Activated CD4-positive, CD25-positive, alpha-beta regulatory T cell (primary cell): ENCODE data around the gene EXD2.
A peak's percentile ranks its signal among the peaks of the same experiment; 100 is the strongest.
"Not testable (repeated sequence)": the region's sequence is repeated elsewhere in the genome, so short reads cannot be mapped to it uniquely, and the experiment has no call there.

Experiments used
- DNase-seq, 4 experiments: peaks; one replicate each; lab custom pipeline; 2025; lab: John Stamatoyannopoulos, UW

Gene EXD2

GRCh38 chr14:69191340-69192111, at the start of gene EXD2:
TSS of gene EXD2 (plus strand) at chr14:69191498. CDS start at chr14:69209471, 17,973 bp downstream.
- DNase-seq, result peak; percentile 35 to 44 (median 38)

GRCh38 chr14:69141550-69141949, 49.7 kb upstream of the EXD2 start:
- DNase-seq, result no peak

- DNase-seq, result no peak
These were observed 49.2 kb upstream of the EXD2 start for GRCh38 chr14:69142101-69142500.

GRCh38 chr14:69149461-69150244, 41.6 kb upstream of the EXD2 start:
- no peak for DNase-seq

- DNase-seq, result peak; percentile 44 to 64 (median 55)
These were observed 39.7 kb upstream of the EXD2 start for GRCh38 chr14:69151458-69152180.

- peak in 2 of 4 experiments; percentile 18 to 32 for DNase-seq
These were observed 39.0 kb upstream of the EXD2 start for GRCh38 chr14:69152181-69152901.

GRCh38 chr14:69152902-69153151, 38.5 kb upstream of the EXD2 start, which contains the start of gene DCAF5:
TSS of gene DCAF5 (minus strand) at chr14:69153119. CDS start at chr14:69152978, 141 bp downstream.
- DNase-seq, result peak; percentile 69 to 87 (median 80)

- no peak for DNase-seq
These were observed 38.0 kb upstream of the EXD2 start for GRCh38 chr14:69153152-69153872.

GRCh38 chr14:69153873-69154270, 37.4 kb upstream of the EXD2 start:
- DNase-seq, result no peak

GRCh38 chr14:69154779-69155178, 36.5 kb upstream of the EXD2 start:
- no peak for DNase-seq

GRCh38 chr14:69156224-69156623, 35.1 kb upstream of the EXD2 start:
- DNase-seq, result no peak

- DNase-seq, result no peak
These were observed 29.7 kb upstream of the EXD2 start for GRCh38 chr14:69161590-69161989.

GRCh38 chr14:69165787-69166186, 25.5 kb upstream of the EXD2 start:
- DNase-seq, result not testable (repeated sequence)

GRCh38 chr14:69170839-69171238, 20.5 kb upstream of the EXD2 start:
- no peak for DNase-seq

- no peak for DNase-seq
These were observed 19.7 kb upstream of the EXD2 start for GRCh38 chr14:69171569-69171968.

GRCh38 chr14:69175130-69175529, 16.2 kb upstream of the EXD2 start:
- no peak for DNase-seq

GRCh38 chr14:69181491-69181890, 9.8 kb upstream of the EXD2 start:
- no peak for DNase-seq

- not testable (repeated sequence) for DNase-seq
These were observed 8.7 kb upstream of the EXD2 start for GRCh38 chr14:69182580-69182979.

- DNase-seq, result no peak
These were observed 7.6 kb upstream of the EXD2 start for GRCh38 chr14:69183735-69184134.

- DNase-seq, result no peak
These were observed 1.1 kb upstream of the EXD2 start for GRCh38 chr14:69190191-69190590.

GRCh38 chr14:69193721-69194120, 2.4 kb downstream of the EXD2 start:
- no peak for DNase-seq
